AG09319 (cell line): Measurements from ENCODE around the gene EFCAB6.

Experiments
- DNase-seq: peaks from one replicate; pipeline ENCODE4 v3.0.0-alpha.2; 2010; ENCODE audit warnings: low read depth; ENCODE audit errors: extremely low read depth
- CTCF ChIP-seq: IDR thresholded peaks from 2 replicates; pipeline ENCODE4 v1.5.1; 2011; ENCODE audit warnings: low read depth, mild to moderate bottlenecking, inconsistent platforms, low read length, moderate library complexity

The EFCAB6 gene

GRCh38 chr22:43487311-43488030 is 324.6 kb downstream of the EFCAB6 start:
- TF ChIP-seq CTCF: no peak

GRCh38 chr22:43485502-43486089 is 326.5 kb downstream of the EFCAB6 start:
- DNase-seq: no peak
- TF ChIP-seq CTCF: no peak

More at GRCh38 chr22:43487311-43488030, 324.6 kb downstream of the EFCAB6 start:
- DNase-seq: no peak

GRCh38 chr22:43484227-43484626 is 327.9 kb downstream of the EFCAB6 start:
- DNase-seq: no peak
- TF ChIP-seq CTCF: no peak

DNA sequence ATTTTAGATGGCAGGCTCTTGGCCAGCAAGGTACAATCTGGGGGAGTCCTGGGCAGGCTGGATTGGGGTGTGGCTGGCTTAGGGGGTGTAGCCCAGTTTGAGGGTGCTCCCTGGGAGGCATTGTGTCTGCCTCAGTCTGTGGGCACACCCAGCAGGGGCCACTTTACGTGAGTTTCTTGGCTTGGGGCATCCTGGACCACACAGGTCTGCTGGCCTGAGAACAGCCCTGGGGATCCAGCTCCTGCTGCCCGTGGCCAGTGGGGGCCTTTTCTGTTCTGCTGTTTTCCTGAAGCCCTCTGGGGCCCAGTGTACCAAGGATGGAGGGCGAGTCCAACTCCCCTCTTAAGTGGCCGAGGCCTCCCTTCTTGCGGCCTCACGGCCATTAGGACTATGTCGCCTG is 328.4 kb downstream of the EFCAB6 start:
- no peak for TF ChIP-seq CTCF
- no peak for DNase-seq

DNA sequence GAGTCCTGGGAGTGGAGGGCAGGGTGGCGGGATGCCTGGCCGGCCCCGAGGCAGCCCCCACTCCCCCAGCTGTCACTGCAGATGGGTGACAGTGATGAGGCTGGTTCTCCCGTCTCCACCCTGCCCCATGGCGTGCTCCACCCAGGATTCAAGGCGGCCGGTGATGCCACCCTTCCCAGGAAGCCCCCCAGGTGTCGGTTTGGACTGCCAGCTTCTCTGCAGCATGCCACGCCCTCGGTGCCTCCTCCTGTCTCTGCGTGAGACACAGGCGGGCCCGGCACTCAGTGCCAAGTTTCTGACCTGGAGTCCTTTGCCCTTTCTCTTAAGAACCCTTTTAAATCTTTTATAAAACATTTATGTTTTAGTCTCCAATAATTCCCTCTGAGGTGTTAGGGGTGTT is 328.8 kb downstream of the EFCAB6 start:
- no peak for DNase-seq
- no peak for TF ChIP-seq CTCF

DNA sequence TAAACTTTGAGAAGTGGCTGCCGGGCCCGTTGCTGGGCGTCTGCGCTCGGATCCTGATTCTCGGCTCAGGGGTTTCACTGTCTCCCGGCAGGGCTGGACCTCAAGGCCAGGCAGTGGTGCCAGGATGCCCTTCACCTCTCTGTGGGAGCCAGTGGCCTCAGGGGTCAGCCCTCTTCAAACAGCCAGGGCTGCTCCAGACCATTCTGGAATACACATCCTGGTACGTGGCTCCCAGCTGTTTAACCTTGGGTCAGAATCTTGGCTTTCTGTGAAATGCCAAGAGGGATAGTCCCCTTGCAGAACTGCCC is 329.8 kb downstream of the EFCAB6 start:
- DNase-seq: no peak
- TF ChIP-seq CTCF: no peak

DNA sequence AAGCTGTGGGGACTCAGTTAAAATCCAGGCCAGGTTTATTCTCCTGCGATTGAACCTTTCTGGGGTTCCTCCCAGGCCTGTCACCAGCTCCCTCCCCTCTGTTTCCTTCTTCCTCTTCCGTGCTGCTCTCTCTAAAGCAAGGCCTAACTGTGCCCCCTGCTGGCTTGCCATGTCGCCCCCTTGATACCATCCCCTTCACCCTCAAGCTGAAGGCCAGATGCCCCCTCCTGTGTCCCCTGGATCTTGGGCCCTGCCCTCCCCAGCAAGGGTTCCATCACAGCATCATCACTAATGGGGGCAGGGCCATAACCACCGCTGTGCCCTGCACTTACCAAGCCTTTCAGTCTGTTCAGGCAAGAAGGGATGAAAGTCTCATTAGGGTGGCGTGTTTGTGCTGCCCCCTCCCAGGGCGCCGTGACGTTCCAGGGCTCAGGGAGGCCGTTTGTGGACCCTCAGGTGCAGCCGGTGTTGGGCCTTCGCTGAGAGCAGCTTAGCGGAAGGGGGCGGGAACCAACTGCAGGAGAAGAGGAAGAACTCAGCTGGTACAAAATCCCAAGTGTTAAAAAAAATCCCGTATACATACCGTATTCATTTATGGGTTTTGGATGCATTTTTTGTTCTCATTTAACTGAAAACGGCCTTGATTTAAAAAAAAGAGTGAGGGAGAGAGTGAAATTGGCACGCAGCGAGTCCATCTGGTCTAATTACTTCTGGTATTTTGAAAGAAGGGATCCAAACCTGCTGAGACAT is 330.4 kb downstream of the EFCAB6 start:
- DNase-seq: no peak

More for the DNA sequence above, 330.4 kb downstream of the EFCAB6 start:
- TF ChIP-seq CTCF: no peak
